Naive thymus-derived CD4-positive, alpha-beta T cell (primary cell): ENCODE results near the gene PPP1R10. TPM values are rescaled to one million over a fixed set of nuclear protein-coding genes. Genes with fewer than 3 reads are reported as not detected.
"Not testable (repeated sequence)": the region's sequence is repeated elsewhere in the genome, so short reads cannot be mapped to it uniquely, and the experiment has no call there.

Experiments
- ATAC-seq: fragments of 150-1000 bp; cut with Tn5 transposase; 2 replicates; pipeline ENCODE4 v1.10.0; 2021; ENCODE audit warnings: mild to moderate bottlenecking, moderate library complexity
- CTCF ChIA-PET: fragments of 350-600 bp; sonication (Branson Sonifier 250); formaldehyde crosslinking; loops from one replicate; lab custom pipeline; 2021; ENCODE audit warnings: antibody characterized with exemption; lab: Charles Lee
- POLR2A ChIA-PET: fragments of 350-600 bp; sonication (Branson Sonifier 250); formaldehyde crosslinking; loops from one replicate; lab custom pipeline; 2021; ENCODE audit warnings: antibody characterized with exemption, inconsistent platforms; lab: Charles Lee
- DNase-seq, 9 donors: peaks; one replicate each; pipeline versions ENCODE4 v3.0.0 to v3.0.0-alpha.2; 2020 to 2022; ENCODE audit warnings: mixed read lengths in 1 of 9
- H3K27ac ChIP-seq: one replicate; pipeline ENCODE4 v1.7.0; 2013; ENCODE audit warnings: mild to moderate bottlenecking, low read depth, low read length, moderate library complexity
- H3K27me3 ChIP-seq, 2 donors: one replicate each; pipeline ENCODE4 v1.7.0; 2013; ENCODE audit warnings: low read length in 2 of 2, mild to moderate bottlenecking in 2 of 2, moderate library complexity in 2 of 2; ENCODE audit not compliant: control insufficient read depth in 2 of 2, insufficient read depth in 2 of 2
- H3K36me3 ChIP-seq, 3 experiments: 1 replicate in 2 of 3; 2 replicates in 1 of 3; pipeline ENCODE4 v1.7.0; 2013; ENCODE audit warnings: low read length in 3 of 3, mild to moderate bottlenecking in 3 of 3, moderate library complexity in 1 of 3; ENCODE audit not compliant: insufficient read depth in 3 of 3, control insufficient read depth in 2 of 3
- H3K4me1 ChIP-seq, 2 donors: one replicate each; pipeline ENCODE4 v1.7.0; 2013; ENCODE audit warnings: low read length in 2 of 2, mild to moderate bottlenecking in 2 of 2, moderate library complexity in 1 of 2; ENCODE audit not compliant: control insufficient read depth in 2 of 2, insufficient read depth in 2 of 2
- H3K4me3 ChIP-seq: 2 replicates; pipeline ENCODE4 v1.7.0; 2013; ENCODE audit warnings: mild to moderate bottlenecking, low read length
- H3K9me3 ChIP-seq, 3 experiments: 1 replicate in 2 of 3; 2 replicates in 1 of 3; pipeline ENCODE4 v1.7.0; 2013; ENCODE audit warnings: low read length in 3 of 3; ENCODE audit not compliant: control insufficient read depth in 2 of 3
- H3K27ac Mint-ChIP-seq, 9 donors: one replicate each; pipeline ENCODE4 v1.8.0; 2020 to 2022; ENCODE audit warnings: mixed read lengths in 9 of 9, mild to moderate bottlenecking in 8 of 9, moderate library complexity in 5 of 9, inconsistent platforms in 2 of 9
- H3K27me3 Mint-ChIP-seq, 5 donors: one replicate each; pipeline ENCODE4 v1.8.0; 2021 to 2022; ENCODE audit warnings: mixed read lengths in 5 of 5, mild to moderate bottlenecking in 1 of 5
- H3K36me3 Mint-ChIP-seq, 5 donors: one replicate each; pipeline ENCODE4 v1.8.0; 2020 to 2022; ENCODE audit warnings: mixed read lengths in 5 of 5, mild to moderate bottlenecking in 3 of 5, inconsistent platforms in 1 of 5
- H3K4me1 Mint-ChIP-seq, 7 donors: one replicate each; pipeline ENCODE4 v1.8.0; 2020 to 2022; ENCODE audit warnings: mixed read lengths in 7 of 7, mild to moderate bottlenecking in 3 of 7, inconsistent platforms in 1 of 7
- H3K4me3 Mint-ChIP-seq, 10 donors: one replicate each; pipeline ENCODE4 v1.8.0; 2020 to 2022; ENCODE audit warnings: mild to moderate bottlenecking in 10 of 10, mixed read lengths in 10 of 10, moderate library complexity in 6 of 10, inconsistent platforms in 2 of 10
- H3K9me3 Mint-ChIP-seq, 11 donors: one replicate each; pipeline ENCODE4 v1.8.0; 2020 to 2022; ENCODE audit warnings: mixed read lengths in 11 of 11, mild to moderate bottlenecking in 4 of 11, inconsistent platforms in 1 of 11, moderate library complexity in 1 of 11
- intact Hi-C, 2 donors: fragments of 100-400 bp; cut with micrococcal nuclease; formaldehyde crosslinking; loops; one replicate each; pipeline ENCODE4 v1.15.1; 2023
- polyA plus RNA-seq, 2 donors: library from polyadenylated mRNA; unstranded; fragments of 300-500 nt; fragmentation: Illumina TruSeq; gene quantifications; one replicate each; pipeline ENCODE4 v1.2.3, GENCODE V29; 2021
- total RNA-seq, 6 experiments: library from RNA in 5 of 6; stranded (reverse) in 5 of 6; gene quantifications; 1 replicate in 5 of 6; 2 replicates in 1 of 6; pipeline ENCODE4 v1.2.3 and lab custom pipeline; 2021 to 2026

PPP1R10 gene
- total RNA-seq = 100 to 1,000 TPM; 108 to 286 (median 146) TPM
- 10 to 100 TPM; 21.6 to 23.6 TPM for polyA plus RNA-seq
- total RNA-seq (lab: John Stamatoyannopoulos, UW) = 154 reads per million, percentile 90 among the genes with 10 or more reads in this experiment

DNA sequence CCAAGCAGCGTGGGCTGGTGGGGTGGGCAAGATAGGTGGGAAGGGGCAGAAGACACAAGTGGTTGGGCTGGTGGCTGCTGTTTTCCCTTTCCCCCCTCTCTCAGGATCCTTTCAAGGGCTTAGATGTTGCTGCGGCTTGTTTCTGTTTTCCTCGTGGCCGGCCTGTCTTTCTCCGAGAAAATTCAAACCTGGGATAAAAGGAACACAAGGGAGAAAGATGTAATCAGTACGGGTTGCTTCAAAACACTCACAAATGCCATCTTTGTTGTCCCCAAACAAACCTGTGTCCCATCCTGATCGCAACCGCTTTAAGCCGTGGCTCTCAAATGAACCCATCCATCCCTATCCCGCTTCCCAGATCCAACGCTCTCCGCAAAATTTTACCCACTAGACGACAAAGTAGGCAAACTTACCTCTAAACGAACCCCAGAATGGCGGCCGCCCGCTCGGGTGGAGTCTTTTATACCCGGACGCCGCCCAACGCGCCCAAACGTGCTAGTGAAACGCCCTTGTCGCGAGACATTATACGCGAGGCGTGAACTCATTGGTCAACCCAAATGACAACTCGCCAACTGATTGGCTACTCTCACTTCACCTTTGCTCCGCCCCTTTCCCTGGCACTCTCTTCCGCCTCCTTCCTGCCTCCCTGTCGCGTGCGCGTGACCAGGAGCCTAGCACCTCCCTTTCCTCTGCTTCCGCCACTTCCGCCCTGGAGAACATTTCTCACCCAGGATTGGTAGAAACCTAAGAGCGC lies at the start of gene PPP1R10:
PPP1R10 (minus strand) TSS at position 433 of the 754 bp plus-strand sequence. CDS start 7,299 bp downstream, outside the sequence.
- H3K9me3 Mint-ChIP-seq = peaks cover 0 to 26% (median 0%) of the 10 kb centered on the region in 11 donors
- Histone ChIP-seq H3K27me3 (no peaks in the 10 kb centered on the region), H3K9me3 (no peaks in the 10 kb centered on the region), H3K4me3 (peak within 1 kb of the TSS; percentile 90), H3K27ac (peak within 1 kb of the TSS; percentile 93), H3K4me1 (peaks cover 21 to 33% of the 10 kb centered on the region in 2 donors), H3K36me3 (peaks cover 15 to 38% (median 17%) of the 10 kb centered on the region in 3 experiments)
- peak within 1 kb of the TSS; percentile 98 to 100 (median 100) for H3K27ac Mint-ChIP-seq
- CTCF ChIA-PET = interaction anchor here (1.7 to 2.4 kb wide), 2 partner anchors 62 to 105 kb away, joined by 10 to 13 read pairs; no protein-coding TSS in a partner anchor
- peaks cover 14 to 44% (median 29%) of the 10 kb centered on the region in 5 donors for H3K36me3 Mint-ChIP-seq
- peaks cover 28 to 51% (median 43%) of the 10 kb centered on the region in 7 donors for H3K4me1 Mint-ChIP-seq
- DNase-seq (peak; percentile 86 to 100 (median 99)), ATAC-seq (peak; percentile 89)
- POLR2A ChIA-PET = interaction anchor here (0.8 to 2.8 kb wide), 23 partner anchors 9 to 1355 kb away, joined by 3 to 21 read pairs (median 10); partner anchors contain the start of genes ABCF1, ATAT1, C6orf136 and DHX16
- intact Hi-C loops = loop anchor here (1.0 to 10.0 kb wide), 27 partner anchors 9 to 1580 kb away; partner anchors contain the start of genes ABCF1 (in 2 of the 2), ATAT1 (in 2 of the 2), C6orf136 (in 2 of the 2) and DHX16 (in 2 of the 2)
- peaks cover 0 to 14% (median 0%) of the 10 kb centered on the region in 5 donors for H3K27me3 Mint-ChIP-seq
- peak within 1 kb of the TSS; percentile 88 to 100 (median 96) for H3K4me3 Mint-ChIP-seq

DNA sequence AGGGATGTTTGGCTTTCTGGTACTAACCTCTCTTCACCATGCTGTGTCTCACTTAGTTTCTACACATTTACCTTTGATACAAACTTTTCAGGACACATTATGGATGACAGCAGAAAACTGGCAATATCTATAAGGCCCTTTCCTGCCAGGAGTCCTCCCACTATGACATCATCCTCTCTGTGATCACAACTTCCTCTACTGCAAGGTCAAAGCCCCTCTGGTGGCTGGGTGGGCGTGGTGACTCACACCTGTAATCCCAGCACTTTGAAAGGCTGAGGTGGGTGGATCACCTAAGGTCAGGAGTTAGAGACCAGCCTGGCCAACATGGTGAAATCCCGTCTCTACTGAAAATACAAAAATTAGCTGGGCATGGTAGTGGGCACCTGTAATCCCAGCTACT lies 49.3 kb upstream of the PPP1R10 start:
- H3K27ac Mint-ChIP-seq = peak overlapping the region in 2 of 9 donors; percentile 4 to 14
- H3K36me3 Mint-ChIP-seq = peaks cover 16 to 53% (median 36%) of the 10 kb centered on the region in 5 donors
- H3K4me1 ChIP-seq, H3K27ac ChIP-seq, H3K27me3 ChIP-seq, H3K4me3 Mint-ChIP-seq, H3K27me3 Mint-ChIP-seq, intact Hi-C loops, H3K9me3 ChIP-seq, H3K9me3 Mint-ChIP-seq, ATAC-seq, H3K4me3 ChIP-seq: not testable (repeated sequence)
- ChIA-PET POLR2A (interaction anchor here (0.7 to 2.1 kb wide), 2 partner anchors 16 to 65 kb away, joined by 4 read pairs; no protein-coding TSS in a partner anchor), CTCF (interaction anchor here (1.1 to 1.9 kb wide), 3 partner anchors 13 to 183 kb away, joined by 3 to 4 read pairs (median 4); no protein-coding TSS in a partner anchor)
- peaks cover 11 to 34% (median 25%) of the 10 kb centered on the region in 7 donors for H3K4me1 Mint-ChIP-seq
- DNase-seq = peak in 1 of 9 donors; percentile 47
- H3K36me3 ChIP-seq = peaks cover 21 to 78% (median 26%) of the 10 kb centered on the region in 3 experiments

DNA sequence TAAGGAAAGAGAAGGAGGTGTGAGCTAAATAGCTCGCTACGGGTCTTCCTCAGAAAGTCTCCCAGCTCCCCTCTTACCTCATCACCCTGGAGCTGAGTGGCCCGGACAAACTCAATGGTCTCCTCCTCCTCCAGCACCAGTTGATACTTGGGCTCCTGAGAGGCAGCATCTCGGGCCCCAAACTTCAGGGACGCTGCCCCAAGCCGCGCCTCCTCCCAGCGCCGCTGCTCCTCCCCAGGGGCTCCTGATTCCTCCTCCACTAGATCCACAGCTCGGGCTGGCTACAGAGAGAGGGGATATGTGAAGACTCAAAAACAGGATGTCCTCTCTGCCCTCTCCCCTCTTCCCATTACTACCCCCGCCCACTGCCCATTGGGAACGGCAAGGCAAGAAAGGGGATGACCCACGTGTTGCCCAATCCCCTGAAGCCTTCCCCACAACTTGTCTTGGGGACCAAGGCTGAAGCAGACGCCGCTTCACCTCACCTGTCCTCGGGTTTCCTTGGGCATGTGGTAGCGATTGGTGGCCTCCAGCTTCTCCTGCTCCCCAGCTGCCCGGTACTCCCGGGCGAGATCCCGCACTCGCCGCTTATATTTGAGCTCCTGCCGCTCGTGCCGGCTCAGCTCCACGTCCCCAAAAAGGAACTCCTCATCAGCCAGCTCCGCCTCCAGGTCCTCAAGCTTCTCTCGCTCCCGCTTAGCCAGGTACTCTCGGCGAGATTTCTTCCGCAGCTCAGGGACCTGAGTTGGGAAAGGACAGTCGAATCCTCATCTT lies 48.1 kb upstream of the PPP1R10 start:
- POLR2A ChIA-PET = interaction anchor here (0.8 to 2.1 kb wide), 3 partner anchors 8 to 106 kb away, joined by 4 to 6 read pairs (median 4); partner anchors contain the start of gene DHX16
- CTCF ChIA-PET = interaction anchor here (0.5 to 1.9 kb wide), 5 partner anchors 10 to 185 kb away, joined by 3 to 4 read pairs (median 3); no protein-coding TSS in a partner anchor
- intact Hi-C loops = no loop called here
- Histone ChIP-seq H3K4me3 (no peak overlapping the region), H3K4me1 (no peaks in the 10 kb centered on the region), H3K27me3 (no peaks in the 10 kb centered on the region), H3K36me3 (peaks cover 16 to 81% (median 28%) of the 10 kb centered on the region in 3 experiments), H3K9me3 (no peaks in the 10 kb centered on the region), H3K27ac (no peak overlapping the region)
- H3K9me3 Mint-ChIP-seq = no peaks in the 10 kb centered on the region
- no peak for ATAC-seq
- H3K4me1 Mint-ChIP-seq = peaks cover 1 to 24% (median 14%) of the 10 kb centered on the region in 7 donors
- no peak for DNase-seq
- peaks cover 16 to 51% (median 30%) of the 10 kb centered on the region in 5 donors for H3K36me3 Mint-ChIP-seq
- no peaks in the 10 kb centered on the region for H3K27me3 Mint-ChIP-seq
- H3K27ac Mint-ChIP-seq = no peak overlapping the region
- no peak overlapping the region for H3K4me3 Mint-ChIP-seq

DNA sequence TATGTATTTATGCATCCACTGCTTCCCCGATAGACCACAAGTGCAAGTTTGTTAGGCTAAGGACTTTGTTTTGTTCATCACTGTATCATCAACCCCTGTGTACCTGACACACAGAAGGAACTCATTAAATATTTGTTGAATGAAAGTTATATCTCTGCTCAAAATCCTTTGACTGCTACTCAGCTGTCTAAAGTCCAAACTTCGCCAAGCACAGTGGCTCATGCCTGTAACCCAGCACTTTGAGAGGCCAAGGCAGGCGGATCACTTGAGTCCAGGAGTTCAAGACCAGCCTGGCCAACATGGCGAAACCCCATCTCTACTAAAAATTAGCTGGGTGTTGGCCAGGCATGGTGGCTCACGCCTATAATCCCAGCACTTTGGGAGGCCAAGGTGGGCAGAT lies 40.9 kb upstream of the PPP1R10 start:
- H3K4me3 Mint-ChIP-seq, H3K9me3 ChIP-seq, H3K27me3 Mint-ChIP-seq, H3K27me3 ChIP-seq, H3K4me3 ChIP-seq, POLR2A ChIA-PET, intact Hi-C loops, ATAC-seq, H3K4me1 Mint-ChIP-seq, DNase-seq, H3K4me1 ChIP-seq, H3K9me3 Mint-ChIP-seq, H3K27ac ChIP-seq: not testable (repeated sequence)
- CTCF ChIA-PET = interaction anchor here (0.7 kb wide), 1 partner anchor 69 kb away, joined by 4 read pairs; no protein-coding TSS in a partner anchor
- peaks cover 19 to 90% (median 61%) of the 10 kb centered on the region in 3 experiments for H3K36me3 ChIP-seq
- Mint-ChIP-seq H3K27ac (peak overlapping the region in 4 of 9 donors; percentile 53 to 79 (median 72)), H3K36me3 (peaks cover 26 to 63% (median 44%) of the 10 kb centered on the region in 5 donors)

DNA sequence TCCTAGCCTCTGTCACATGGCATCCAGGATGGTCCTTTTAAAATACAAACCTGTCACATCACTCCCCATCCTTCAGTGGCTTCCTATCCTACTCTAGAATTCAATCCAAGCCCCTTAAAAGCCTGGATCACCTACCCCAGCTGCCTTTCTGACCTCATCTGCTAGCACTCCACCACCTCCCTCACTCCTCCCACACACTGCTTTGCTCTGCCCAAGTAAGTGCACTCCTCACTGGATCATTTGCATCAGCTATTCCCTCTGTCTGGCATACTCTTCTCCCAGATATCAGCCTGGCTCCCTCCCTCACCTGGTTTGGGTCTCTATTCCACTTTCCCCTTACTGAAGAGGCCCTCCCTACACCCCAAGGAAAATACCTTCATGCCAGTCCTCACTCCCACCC lies 40.4 kb upstream of the PPP1R10 start:
- intact Hi-C loops = no loop called here
- Mint-ChIP-seq H3K27ac (peak overlapping the region in 6 of 9 donors; percentile 51 to 79 (median 66)), H3K36me3 (peaks cover 26 to 59% (median 41%) of the 10 kb centered on the region in 5 donors), H3K9me3 (no peaks in the 10 kb centered on the region), H3K4me1 (peaks cover 0 to 4% (median 0%) of the 10 kb centered on the region in 7 donors), H3K27me3 (no peaks in the 10 kb centered on the region), H3K4me3 (no peak overlapping the region)
- ChIA-PET CTCF (no interaction called here), POLR2A (interaction anchor here (0.5 to 0.6 kb wide), 2 partner anchors 34 to 189 kb away, joined by 3 read pairs; no protein-coding TSS in a partner anchor)
- H3K4me1 ChIP-seq = no peaks in the 10 kb centered on the region
- H3K27ac ChIP-seq = peak overlapping the region; percentile 7
- DNase-seq (no peak), ATAC-seq (no peak)
- no peaks in the 10 kb centered on the region for H3K9me3 ChIP-seq
- H3K27me3 ChIP-seq = no peaks in the 10 kb centered on the region
- no peak overlapping the region for H3K4me3 ChIP-seq
- peaks cover 16 to 90% (median 59%) of the 10 kb centered on the region in 3 experiments for H3K36me3 ChIP-seq
